ENCODE results near the gene KIF26B.

KIF26B gene

GRCh38 chr1:245245021-245245667 lies 90.4 kb downstream of the KIF26B start:
- DNase-seq = no peak

- no peak for DNase-seq
Observed at GRCh38 chr1:245246433-245246832, 91.6 kb downstream of the KIF26B start.

GRCh38 chr1:245247356-245247755 lies 92.6 kb downstream of the KIF26B start:
- no peak for DNase-seq

- DNase-seq = no peak
Observed at GRCh38 chr1:245247801-245248200, 93.0 kb downstream of the KIF26B start.

GRCh38 chr1:245248231-245248731 lies 93.5 kb downstream of the KIF26B start:
- DNase-seq = no peak

GRCh38 chr1:245255783-245256182 lies 101.0 kb downstream of the KIF26B start:
- no peak for DNase-seq

- DNase-seq = no peak
Observed at GRCh38 chr1:245256528-245256927, 101.7 kb downstream of the KIF26B start.

- no peak for DNase-seq
Observed at GRCh38 chr1:245258271-245258920, 103.6 kb downstream of the KIF26B start.

- no peak for DNase-seq
Observed at GRCh38 chr1:245260110-245260882, 105.5 kb downstream of the KIF26B start.

GRCh38 chr1:245260883-245261282 lies 106.1 kb downstream of the KIF26B start:
- no peak for DNase-seq

- no peak for DNase-seq
Observed at GRCh38 chr1:245261786-245262185, 107.0 kb downstream of the KIF26B start.

- DNase-seq = no peak
Observed at GRCh38 chr1:245263529-245264095, 108.8 kb downstream of the KIF26B start.

GRCh38 chr1:245264226-245264625 lies 109.4 kb downstream of the KIF26B start:
- DNase-seq = no peak

GRCh38 chr1:245266105-245266504 lies 111.3 kb downstream of the KIF26B start:
- no peak for DNase-seq

- no peak for DNase-seq
Observed at GRCh38 chr1:245270063-245270462, 115.3 kb downstream of the KIF26B start.

- DNase-seq = no peak
Observed at GRCh38 chr1:245270972-245271371, 116.2 kb downstream of the KIF26B start.

GRCh38 chr1:245272676-245273075 lies 117.9 kb downstream of the KIF26B start:
- no peak for DNase-seq

- no peak for DNase-seq
Observed at GRCh38 chr1:245276445-245276844, 121.7 kb downstream of the KIF26B start.

GRCh38 chr1:245277276-245277675 lies 122.5 kb downstream of the KIF26B start:
- DNase-seq = no peak

GRCh38 chr1:245278846-245279245 lies 124.1 kb downstream of the KIF26B start:
- no peak for DNase-seq

- DNase-seq = no peak
Observed at GRCh38 chr1:245279346-245279745, 124.6 kb downstream of the KIF26B start.

- no peak for DNase-seq
Observed at GRCh38 chr1:245283001-245283400, 128.2 kb downstream of the KIF26B start.

- no peak for DNase-seq
Observed at GRCh38 chr1:245285168-245285567, 130.4 kb downstream of the KIF26B start.
